Measurements from ENCODE around the gene SLC2A9. TPM values are rescaled to one million over a fixed set of nuclear protein-coding genes. Genes with fewer than 3 reads are reported as not detected.

SLC2A9 gene
- total RNA-seq, 6 donors from 2014 or later, result 5.4 to 25.1 (median 13.0) TPM

Small RNA genes lying within 50 kb of the gene (small RNA-seq; reads per million reads assigned to genes)
- 0 reads per million in 4 donors for gene RNA5SP154

Other genes starting within 250 kb of the SLC2A9 start
- not detected for gene DRD5, start 239.9 kb downstream of the SLC2A9 start, total RNA-seq
- gene WDR1, start 95.3 kb upstream of the SLC2A9 start, total RNA-seq, result 100 to 1,000 TPM; 135 to 307 (median 183) TPM